ENCODE measurements around the gene OOSP1.
"Not testable (repeated sequence)": the region's sequence is repeated elsewhere in the genome, so short reads cannot be mapped to it uniquely, and the experiment has no call there.

OOSP1 gene

DNA sequence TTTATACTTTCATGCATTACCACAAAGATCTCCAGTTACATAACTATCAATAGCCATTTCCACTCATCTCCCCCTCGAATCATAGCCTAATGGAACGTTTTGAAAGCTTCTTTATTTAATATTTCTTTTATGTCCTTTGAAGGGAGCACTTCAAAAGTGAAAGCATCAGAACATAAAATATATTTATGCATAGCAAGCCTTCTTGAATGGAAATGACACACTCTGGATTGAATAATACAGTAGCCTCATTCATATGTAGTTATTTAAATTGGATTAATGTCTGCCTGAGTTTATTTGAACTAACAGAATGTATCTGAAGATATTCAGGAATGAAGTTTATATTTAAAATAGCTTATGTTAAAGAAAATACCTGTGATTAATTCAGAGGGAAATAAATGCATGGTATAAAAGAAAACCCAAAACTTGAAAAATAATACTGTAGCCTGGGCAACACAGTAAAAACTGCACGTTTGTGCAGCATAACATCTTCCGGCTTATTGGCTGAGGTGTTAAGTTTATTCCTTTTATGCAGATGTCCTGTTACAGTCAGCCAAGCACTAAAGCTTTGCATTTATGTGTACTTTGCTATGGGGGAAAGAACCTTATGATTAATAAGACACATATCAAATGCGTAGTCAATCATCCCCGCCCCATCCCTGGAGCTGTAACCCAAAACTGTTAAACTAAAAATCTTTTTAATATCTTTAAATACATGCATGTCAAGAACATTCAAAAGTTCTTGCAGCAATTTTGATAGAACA lies 37.7 kb upstream of the OOSP1 start:
- no peaks in the 10 kb centered on the region for H3K36me3 ChIP-seq
- no peaks in the 10 kb centered on the region for H3K9me3 ChIP-seq
- TF ChIP-seq, protein P1, sequence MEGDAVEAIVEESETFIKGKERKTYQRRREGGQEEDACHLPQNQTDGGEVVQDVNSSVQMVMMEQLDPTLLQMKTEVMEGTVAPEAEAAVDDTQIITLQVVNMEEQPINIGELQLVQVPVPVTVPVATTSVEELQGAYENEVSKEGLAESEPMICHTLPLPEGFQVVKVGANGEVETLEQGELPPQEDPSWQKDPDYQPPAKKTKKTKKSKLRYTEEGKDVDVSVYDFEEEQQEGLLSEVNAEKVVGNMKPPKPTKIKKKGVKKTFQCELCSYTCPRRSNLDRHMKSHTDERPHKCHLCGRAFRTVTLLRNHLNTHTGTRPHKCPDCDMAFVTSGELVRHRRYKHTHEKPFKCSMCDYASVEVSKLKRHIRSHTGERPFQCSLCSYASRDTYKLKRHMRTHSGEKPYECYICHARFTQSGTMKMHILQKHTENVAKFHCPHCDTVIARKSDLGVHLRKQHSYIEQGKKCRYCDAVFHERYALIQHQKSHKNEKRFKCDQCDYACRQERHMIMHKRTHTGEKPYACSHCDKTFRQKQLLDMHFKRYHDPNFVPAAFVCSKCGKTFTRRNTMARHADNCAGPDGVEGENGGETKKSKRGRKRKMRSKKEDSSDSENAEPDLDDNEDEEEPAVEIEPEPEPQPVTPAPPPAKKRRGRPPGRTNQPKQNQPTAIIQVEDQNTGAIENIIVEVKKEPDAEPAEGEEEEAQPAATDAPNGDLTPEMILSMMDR (IDR thresholded peaks at IDR 0.05) = no peak
- H3K4me1 ChIP-seq = no peaks in the 10 kb centered on the region
- H3K27ac ChIP-seq = no peak overlapping the region
- intact Hi-C loops (cut with DNase I; ENCODE audit: low total_unique reads) = no loop called here
- H3K27me3 ChIP-seq = no peaks in the 10 kb centered on the region
- no peak overlapping the region for H3K4me3 ChIP-seq
- no peak for DNase-seq

DNA sequence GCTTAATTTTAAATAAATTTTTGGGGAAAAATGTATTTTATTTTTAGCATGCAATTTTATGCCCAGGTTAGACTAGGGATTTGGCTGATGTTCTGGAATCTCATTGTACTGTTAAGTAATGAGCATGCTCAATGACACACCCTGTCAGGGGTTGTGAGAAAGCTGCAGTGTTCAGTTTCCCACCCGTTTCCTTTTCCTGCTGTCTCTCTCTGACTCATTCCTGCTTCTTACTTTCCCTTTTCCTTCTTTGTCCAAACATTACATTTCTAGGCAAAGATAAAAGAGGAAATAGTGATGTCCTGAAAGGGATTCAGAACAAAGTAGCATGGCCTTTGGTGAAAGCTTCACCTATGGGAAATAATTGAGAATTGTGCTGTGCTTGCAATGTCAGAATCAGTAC lies 36.9 kb upstream of the OOSP1 start:
- Histone ChIP-seq H3K4me1 (no peaks in the 10 kb centered on the region), H3K9me3 (no peaks in the 10 kb centered on the region), H3K27ac (no peak overlapping the region), H3K27me3 (no peaks in the 10 kb centered on the region), H3K4me3 (no peak overlapping the region), H3K36me3 (no peaks in the 10 kb centered on the region)
- intact Hi-C loops (cut with DNase I; ENCODE audit: low total_unique reads) = no loop called here
- DNase-seq = no peak
- TF ChIP-seq, protein P1 (IDR thresholded peaks at IDR 0.05) = no peak

DNA sequence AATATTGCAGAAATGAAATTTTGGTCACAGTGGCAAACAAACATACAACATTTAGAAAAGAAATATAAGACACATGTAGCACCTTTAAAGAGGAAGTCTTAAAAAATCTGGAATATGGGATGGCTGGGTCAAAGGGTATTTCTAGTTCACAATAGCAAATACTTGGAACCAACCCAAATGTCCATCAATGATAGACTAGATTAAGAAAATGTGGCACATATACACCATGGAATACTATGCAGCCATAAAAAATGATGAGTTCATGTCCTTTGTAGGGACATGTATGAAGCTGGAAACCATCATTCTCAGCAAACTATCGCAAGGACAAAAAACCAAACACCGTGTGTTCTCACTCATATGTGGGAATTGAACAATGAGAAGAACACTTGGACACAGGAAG lies 34.7 kb upstream of the OOSP1 start:
- H3K27ac ChIP-seq; H3K4me3 ChIP-seq; intact Hi-C loops (cut with DNase I; ENCODE audit: low total_unique reads); H3K27me3 ChIP-seq; H3K36me3 ChIP-seq; H3K4me1 ChIP-seq; H3K9me3 ChIP-seq; DNase-seq: not testable (repeated sequence)

DNA sequence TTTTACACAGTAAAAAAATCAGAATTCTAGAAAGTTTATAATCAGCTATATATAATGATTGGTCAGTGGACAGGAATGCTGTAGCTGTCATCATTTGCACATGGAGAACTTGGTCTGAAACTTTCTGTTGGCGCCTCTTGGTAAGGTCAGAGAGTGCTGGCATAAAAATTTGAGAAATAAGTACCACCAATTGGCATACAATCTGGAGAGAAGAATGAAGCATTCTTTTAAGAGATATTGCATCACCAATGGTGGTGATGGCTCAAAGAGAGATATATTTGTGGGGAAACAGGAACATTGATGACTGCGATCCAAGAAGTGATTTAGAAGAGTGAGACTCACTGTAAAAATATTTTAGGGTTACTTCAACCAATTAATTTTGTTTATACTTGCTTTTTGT lies 19.8 kb upstream of the OOSP1 start:
- peaks cover 0 to 16% (median 11%) of the 10 kb centered on the region in 3 donors for H3K9me3 ChIP-seq
- H3K36me3 ChIP-seq = no peaks in the 10 kb centered on the region
- H3K4me3 ChIP-seq = no peak overlapping the region
- TF ChIP-seq, protein P1 (IDR thresholded peaks at IDR 0.05) = no peak
- no peaks in the 10 kb centered on the region for H3K27me3 ChIP-seq
- intact Hi-C loops (cut with DNase I; ENCODE audit: low total_unique reads) = no loop called here
- no peak for DNase-seq
- H3K27ac ChIP-seq = no peak overlapping the region
- H3K4me1 ChIP-seq = no peaks in the 10 kb centered on the region

DNA sequence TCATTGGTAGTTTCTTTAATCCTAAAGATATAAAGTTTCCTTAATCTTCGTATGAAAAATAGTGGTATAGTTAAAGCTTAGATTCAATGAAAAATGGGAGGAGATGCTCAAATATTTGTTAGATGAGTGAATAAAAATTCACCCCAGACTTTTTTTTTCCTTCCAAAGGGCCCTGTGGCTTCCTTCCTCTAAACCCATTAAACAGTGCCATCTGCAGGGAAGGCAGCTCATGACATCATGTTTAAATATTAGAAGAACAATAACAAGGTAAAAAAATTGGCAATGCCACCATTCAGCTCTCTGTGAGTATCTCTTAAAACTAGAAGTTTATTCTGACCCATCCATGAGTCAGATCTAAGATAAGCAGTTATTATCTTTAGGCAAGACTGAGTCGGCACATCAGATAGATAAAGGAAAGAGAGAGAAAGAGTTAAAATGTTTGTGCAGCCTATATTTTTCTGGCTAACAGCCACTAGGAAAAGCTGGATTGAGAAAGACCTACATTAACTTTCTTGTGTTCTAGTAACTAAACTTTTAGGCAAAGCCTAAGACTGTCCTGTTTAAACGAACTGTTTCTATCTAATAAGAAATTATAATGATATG lies 19.1 kb upstream of the OOSP1 start:
- TF ChIP-seq, protein P1 (IDR thresholded peaks at IDR 0.05) = no peak
- intact Hi-C loops (cut with DNase I; ENCODE audit: low total_unique reads) = no loop called here

DNA sequence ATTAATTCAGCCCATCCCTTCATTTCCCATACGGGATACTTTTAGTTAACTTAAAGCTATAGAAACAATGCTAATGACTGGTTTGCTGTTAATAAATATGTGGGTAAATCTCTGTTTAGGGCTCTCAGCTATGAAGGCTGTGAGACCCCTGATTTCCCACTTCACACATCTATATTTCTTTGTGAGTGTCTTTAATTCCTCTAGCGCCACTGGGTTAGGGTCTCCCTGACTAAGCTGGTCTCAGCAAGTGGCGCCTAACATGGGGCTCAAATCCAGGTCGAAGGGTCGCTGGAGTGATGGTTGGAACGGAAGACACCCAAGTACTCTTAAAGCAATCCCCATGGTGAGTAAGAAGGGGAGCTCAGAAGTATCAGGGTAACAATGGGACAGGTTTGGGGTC lies 14.4 kb upstream of the OOSP1 start:
- peaks cover 2 to 35% (median 28%) of the 10 kb centered on the region in 3 donors for H3K9me3 ChIP-seq
- H3K4me3 ChIP-seq = no peak overlapping the region
- no peaks in the 10 kb centered on the region for H3K4me1 ChIP-seq
- intact Hi-C loops (cut with DNase I; ENCODE audit: low total_unique reads) = no loop called here
- TF ChIP-seq, protein P1 (IDR thresholded peaks at IDR 0.05) = no peak
- DNase-seq = no peak
- H3K27ac ChIP-seq = no peak overlapping the region
- H3K27me3 ChIP-seq = no peaks in the 10 kb centered on the region
- no peaks in the 10 kb centered on the region for H3K36me3 ChIP-seq

More for the DNA sequence above, 19.1 kb upstream of the OOSP1 start:
- H3K4me1 ChIP-seq = no peaks in the 10 kb centered on the region
- no peaks in the 10 kb centered on the region for H3K27me3 ChIP-seq
- peaks cover 0 to 22% (median 17%) of the 10 kb centered on the region in 3 donors for H3K9me3 ChIP-seq
- DNase-seq = peak in 1 of 2 donors; percentile 23
- no peaks in the 10 kb centered on the region for H3K36me3 ChIP-seq
- no peak overlapping the region for H3K4me3 ChIP-seq
- H3K27ac ChIP-seq = no peak overlapping the region
